ENCODE data around the gene RAB30.
A peak's percentile ranks its signal among the peaks of the same experiment; 100 is the strongest.

RAB30 gene

GRCh38 chr11:83092488-83093384 lies 21.0 kb upstream of the RAB30 start:
- Histone ChIP-seq H3K4me1 (ENCODE audit: insufficient read depth, low read length) (peaks cover 9% of the 10 kb centered on the region), H3K36me3 (ENCODE audit: insufficient read depth, low read length) (no peaks in the 10 kb centered on the region), H2AFZ (ENCODE audit: low read depth, low read length) (no peak overlapping the region), H3K4me3 (ENCODE audit: low read length) (no peak overlapping the region), H3K9me3 (ENCODE audit: low read length) (no peaks in the 10 kb centered on the region), H3K27me3 (ENCODE audit: insufficient read depth, low read length) (no peaks in the 10 kb centered on the region)

- Histone ChIP-seq H3K4me1 (ENCODE audit: insufficient read depth, low read length) (no peaks in the 10 kb centered on the region), H3K27me3 (ENCODE audit: insufficient read depth, low read length) (no peaks in the 10 kb centered on the region), H2AFZ (ENCODE audit: low read depth, low read length) (no peak overlapping the region), H3K9me3 (ENCODE audit: low read length) (no peaks in the 10 kb centered on the region), H3K36me3 (ENCODE audit: insufficient read depth, low read length) (no peaks in the 10 kb centered on the region), H3K4me3 (ENCODE audit: low read length) (no peak overlapping the region)
Observed at GRCh38 chr11:83088965-83089364, 17.3 kb upstream of the RAB30 start.

GRCh38 chr11:83087035-83087434 lies 15.3 kb upstream of the RAB30 start:
- H3K4me3 ChIP-seq (ENCODE audit: low read length) = no peak overlapping the region
- no peaks in the 10 kb centered on the region for H3K27me3 ChIP-seq (ENCODE audit: insufficient read depth, low read length)
- H2AFZ ChIP-seq (ENCODE audit: low read depth, low read length) = no peak overlapping the region
- H3K4me1 ChIP-seq (ENCODE audit: insufficient read depth, low read length) = no peaks in the 10 kb centered on the region
- H3K9me3 ChIP-seq (ENCODE audit: low read length) = no peaks in the 10 kb centered on the region
- H3K36me3 ChIP-seq (ENCODE audit: insufficient read depth, low read length) = no peaks in the 10 kb centered on the region

GRCh38 chr11:83079820-83080219 lies 8.1 kb upstream of the RAB30 start:
- Histone ChIP-seq H3K4me1 (ENCODE audit: insufficient read depth, low read length) (no peaks in the 10 kb centered on the region), H3K27me3 (ENCODE audit: insufficient read depth, low read length) (no peaks in the 10 kb centered on the region), H3K9me3 (ENCODE audit: low read length) (no peaks in the 10 kb centered on the region), H3K4me3 (ENCODE audit: low read length) (no peak overlapping the region), H2AFZ (ENCODE audit: low read depth, low read length) (no peak overlapping the region), H3K36me3 (ENCODE audit: insufficient read depth, low read length) (peaks cover 11% of the 10 kb centered on the region)

GRCh38 chr11:83078269-83078668 lies 6.6 kb upstream of the RAB30 start:
- no peak overlapping the region for H2AFZ ChIP-seq (ENCODE audit: low read depth, low read length)
- H3K4me1 ChIP-seq (ENCODE audit: insufficient read depth, low read length) = peaks cover 4% of the 10 kb centered on the region
- H3K27me3 ChIP-seq (ENCODE audit: insufficient read depth, low read length) = no peaks in the 10 kb centered on the region
- no peaks in the 10 kb centered on the region for H3K9me3 ChIP-seq (ENCODE audit: low read length)
- peaks cover 25% of the 10 kb centered on the region for H3K36me3 ChIP-seq (ENCODE audit: insufficient read depth, low read length)
- no peak overlapping the region for H3K4me3 ChIP-seq (ENCODE audit: low read length)

- Histone ChIP-seq H3K27me3 (ENCODE audit: insufficient read depth, low read length) (no peaks in the 10 kb centered on the region), H3K4me1 (ENCODE audit: insufficient read depth, low read length) (peaks cover 32% of the 10 kb centered on the region), H2AFZ (ENCODE audit: low read depth, low read length) (no peak overlapping the region), H3K9me3 (ENCODE audit: low read length) (no peaks in the 10 kb centered on the region), H3K4me3 (ENCODE audit: low read length) (no peak overlapping the region), H3K36me3 (ENCODE audit: insufficient read depth, low read length) (peaks cover 23% of the 10 kb centered on the region)
Observed at GRCh38 chr11:83073884-83074283, 2.2 kb upstream of the RAB30 start.

- H3K4me3 ChIP-seq (ENCODE audit: low read length) = peak overlapping the region; percentile 86
- no peaks in the 10 kb centered on the region for H3K27me3 ChIP-seq (ENCODE audit: insufficient read depth, low read length)
- H3K4me1 ChIP-seq (ENCODE audit: insufficient read depth, low read length) = peaks cover 32% of the 10 kb centered on the region
- H3K9me3 ChIP-seq (ENCODE audit: low read length) = no peaks in the 10 kb centered on the region
- peaks cover 22% of the 10 kb centered on the region for H3K36me3 ChIP-seq (ENCODE audit: insufficient read depth, low read length)
- H2AFZ ChIP-seq (ENCODE audit: low read depth, low read length) = no peak overlapping the region
Observed at GRCh38 chr11:83073258-83073657, 1.6 kb upstream of the RAB30 start.

GRCh38 chr11:83072350-83073242 lies 899 bp upstream of the RAB30 start:
- H3K4me1 ChIP-seq (ENCODE audit: insufficient read depth, low read length) = peaks cover 32% of the 10 kb centered on the region
- H2AFZ ChIP-seq (ENCODE audit: low read depth, low read length) = peak overlapping the region; percentile 21
- no peaks in the 10 kb centered on the region for H3K27me3 ChIP-seq (ENCODE audit: insufficient read depth, low read length)
- no peaks in the 10 kb centered on the region for H3K9me3 ChIP-seq (ENCODE audit: low read length)
- H3K4me3 ChIP-seq (ENCODE audit: low read length) = peak overlapping the region; percentile 86
- peaks cover 22% of the 10 kb centered on the region for H3K36me3 ChIP-seq (ENCODE audit: insufficient read depth, low read length)

GRCh38 chr11:83070731-83071566 lies 748 bp downstream of the RAB30 start:
- H3K4me3 ChIP-seq (ENCODE audit: low read length) = peak overlapping the region; percentile 86
- H3K4me1 ChIP-seq (ENCODE audit: insufficient read depth, low read length) = peaks cover 32% of the 10 kb centered on the region
- no peaks in the 10 kb centered on the region for H3K9me3 ChIP-seq (ENCODE audit: low read length)
- peak overlapping the region; percentile 68 for H2AFZ ChIP-seq (ENCODE audit: low read depth, low read length)
- H3K36me3 ChIP-seq (ENCODE audit: insufficient read depth, low read length) = peaks cover 18% of the 10 kb centered on the region
- no peaks in the 10 kb centered on the region for H3K27me3 ChIP-seq (ENCODE audit: insufficient read depth, low read length)

- peak overlapping the region; percentile 68 for H2AFZ ChIP-seq (ENCODE audit: low read depth, low read length)
- H3K4me3 ChIP-seq (ENCODE audit: low read length) = peak overlapping the region; percentile 86
- H3K9me3 ChIP-seq (ENCODE audit: low read length) = no peaks in the 10 kb centered on the region
- H3K4me1 ChIP-seq (ENCODE audit: insufficient read depth, low read length) = peaks cover 32% of the 10 kb centered on the region
- no peaks in the 10 kb centered on the region for H3K27me3 ChIP-seq (ENCODE audit: insufficient read depth, low read length)
- peaks cover 18% of the 10 kb centered on the region for H3K36me3 ChIP-seq (ENCODE audit: insufficient read depth, low read length)
Observed at GRCh38 chr11:83070044-83070701, 1.5 kb downstream of the RAB30 start.

- Histone ChIP-seq H3K4me1 (ENCODE audit: insufficient read depth, low read length) (peaks cover 32% of the 10 kb centered on the region), H3K4me3 (ENCODE audit: low read length) (peak overlapping the region; percentile 86), H2AFZ (ENCODE audit: low read depth, low read length) (no peak overlapping the region)
Observed at GRCh38 chr11:83069441-83070043, 2.2 kb downstream of the RAB30 start.

GRCh38 chr11:83068568-83068967 lies 3.1 kb downstream of the RAB30 start:
- no peaks in the 10 kb centered on the region for H3K27me3 ChIP-seq (ENCODE audit: insufficient read depth, low read length)
- H3K4me3 ChIP-seq (ENCODE audit: low read length) = no peak overlapping the region
- H3K9me3 ChIP-seq (ENCODE audit: low read length) = no peaks in the 10 kb centered on the region
- peaks cover 5% of the 10 kb centered on the region for H3K36me3 ChIP-seq (ENCODE audit: insufficient read depth, low read length)
- H2AFZ ChIP-seq (ENCODE audit: low read depth, low read length) = no peak overlapping the region
- H3K4me1 ChIP-seq (ENCODE audit: insufficient read depth, low read length) = peaks cover 31% of the 10 kb centered on the region

More at GRCh38 chr11:83069441-83070043, 2.2 kb downstream of the RAB30 start:
- H3K27me3 ChIP-seq (ENCODE audit: insufficient read depth, low read length) = no peaks in the 10 kb centered on the region
- peaks cover 14% of the 10 kb centered on the region for H3K36me3 ChIP-seq (ENCODE audit: insufficient read depth, low read length)
- no peaks in the 10 kb centered on the region for H3K9me3 ChIP-seq (ENCODE audit: low read length)
